Panc1 (cell line): ENCODE measurements around the gene RNF144B.

Source experiments
- TF ChIP-seq, protein P1 (sequence below): fragments of 450-650 bp; IDR thresholded peaks from 2 replicates; pipeline ENCODE4 v1.5.1; 2017; ENCODE audit warnings: mild to moderate bottlenecking
- TF ChIP-seq, protein P2 (sequence below), 2 experiments: IDR thresholded peaks; 2 replicates each; pipeline ENCODE4 v1.6.1; 2011 to 2012; ENCODE audit warnings: low read depth in 2 of 2, control low read depth in 1 of 2, low read length in 1 of 2, mild to moderate bottlenecking in 1 of 2, moderate library complexity in 1 of 2; ENCODE audit not compliant: insufficient read depth in 1 of 2

DNA sequence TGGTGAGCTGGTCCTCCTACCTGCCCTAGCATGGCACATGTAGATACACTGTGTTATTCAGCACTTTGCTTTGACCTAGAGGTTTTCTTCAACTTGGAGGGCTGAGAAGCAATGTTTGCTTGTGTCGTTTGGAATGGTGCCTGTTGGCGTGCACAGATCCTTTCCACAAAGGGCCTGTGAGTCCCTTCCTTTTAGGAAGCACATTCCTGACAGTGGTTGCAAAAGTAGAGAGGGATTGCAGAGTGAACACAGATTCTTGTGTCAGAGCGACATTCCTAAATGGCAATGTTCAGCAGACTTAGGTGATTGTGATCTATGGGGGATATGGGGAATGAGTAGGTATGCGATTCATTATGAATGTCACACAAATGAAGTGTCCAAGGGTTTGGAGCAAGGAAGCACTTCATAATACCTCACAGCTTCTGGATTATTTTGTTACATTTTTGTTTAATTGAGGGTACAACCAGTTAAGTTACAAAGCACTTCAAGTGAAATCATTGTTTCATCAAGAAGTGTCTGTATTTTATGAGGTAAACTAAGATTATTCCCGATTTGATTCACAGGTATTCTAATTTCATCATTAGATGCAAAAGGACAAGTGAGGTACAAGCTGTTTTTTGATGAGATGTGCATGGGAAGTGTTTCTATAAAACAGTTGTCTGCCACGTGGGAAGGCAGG lies 713 bp upstream of the RNF144B start:
- TF ChIP-seq, protein P1, sequence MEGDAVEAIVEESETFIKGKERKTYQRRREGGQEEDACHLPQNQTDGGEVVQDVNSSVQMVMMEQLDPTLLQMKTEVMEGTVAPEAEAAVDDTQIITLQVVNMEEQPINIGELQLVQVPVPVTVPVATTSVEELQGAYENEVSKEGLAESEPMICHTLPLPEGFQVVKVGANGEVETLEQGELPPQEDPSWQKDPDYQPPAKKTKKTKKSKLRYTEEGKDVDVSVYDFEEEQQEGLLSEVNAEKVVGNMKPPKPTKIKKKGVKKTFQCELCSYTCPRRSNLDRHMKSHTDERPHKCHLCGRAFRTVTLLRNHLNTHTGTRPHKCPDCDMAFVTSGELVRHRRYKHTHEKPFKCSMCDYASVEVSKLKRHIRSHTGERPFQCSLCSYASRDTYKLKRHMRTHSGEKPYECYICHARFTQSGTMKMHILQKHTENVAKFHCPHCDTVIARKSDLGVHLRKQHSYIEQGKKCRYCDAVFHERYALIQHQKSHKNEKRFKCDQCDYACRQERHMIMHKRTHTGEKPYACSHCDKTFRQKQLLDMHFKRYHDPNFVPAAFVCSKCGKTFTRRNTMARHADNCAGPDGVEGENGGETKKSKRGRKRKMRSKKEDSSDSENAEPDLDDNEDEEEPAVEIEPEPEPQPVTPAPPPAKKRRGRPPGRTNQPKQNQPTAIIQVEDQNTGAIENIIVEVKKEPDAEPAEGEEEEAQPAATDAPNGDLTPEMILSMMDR, result no peak
- TF ChIP-seq, protein P2, sequence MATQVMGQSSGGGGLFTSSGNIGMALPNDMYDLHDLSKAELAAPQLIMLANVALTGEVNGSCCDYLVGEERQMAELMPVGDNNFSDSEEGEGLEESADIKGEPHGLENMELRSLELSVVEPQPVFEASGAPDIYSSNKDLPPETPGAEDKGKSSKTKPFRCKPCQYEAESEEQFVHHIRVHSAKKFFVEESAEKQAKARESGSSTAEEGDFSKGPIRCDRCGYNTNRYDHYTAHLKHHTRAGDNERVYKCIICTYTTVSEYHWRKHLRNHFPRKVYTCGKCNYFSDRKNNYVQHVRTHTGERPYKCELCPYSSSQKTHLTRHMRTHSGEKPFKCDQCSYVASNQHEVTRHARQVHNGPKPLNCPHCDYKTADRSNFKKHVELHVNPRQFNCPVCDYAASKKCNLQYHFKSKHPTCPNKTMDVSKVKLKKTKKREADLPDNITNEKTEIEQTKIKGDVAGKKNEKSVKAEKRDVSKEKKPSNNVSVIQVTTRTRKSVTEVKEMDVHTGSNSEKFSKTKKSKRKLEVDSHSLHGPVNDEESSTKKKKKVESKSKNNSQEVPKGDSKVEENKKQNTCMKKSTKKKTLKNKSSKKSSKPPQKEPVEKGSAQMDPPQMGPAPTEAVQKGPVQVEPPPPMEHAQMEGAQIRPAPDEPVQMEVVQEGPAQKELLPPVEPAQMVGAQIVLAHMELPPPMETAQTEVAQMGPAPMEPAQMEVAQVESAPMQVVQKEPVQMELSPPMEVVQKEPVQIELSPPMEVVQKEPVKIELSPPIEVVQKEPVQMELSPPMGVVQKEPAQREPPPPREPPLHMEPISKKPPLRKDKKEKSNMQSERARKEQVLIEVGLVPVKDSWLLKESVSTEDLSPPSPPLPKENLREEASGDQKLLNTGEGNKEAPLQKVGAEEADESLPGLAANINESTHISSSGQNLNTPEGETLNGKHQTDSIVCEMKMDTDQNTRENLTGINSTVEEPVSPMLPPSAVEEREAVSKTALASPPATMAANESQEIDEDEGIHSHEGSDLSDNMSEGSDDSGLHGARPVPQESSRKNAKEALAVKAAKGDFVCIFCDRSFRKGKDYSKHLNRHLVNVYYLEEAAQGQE (IDR thresholded peaks at IDR 0.05; ENCODE audit: insufficient read depth in 1 of 2, low read depth in 2 of 2, low read length in 1 of 2), result no peak
